Measurements from ENCODE around the gene ABCA3. TPM values are rescaled to one million over a fixed set of nuclear protein-coding genes. Genes with fewer than 3 reads are reported as not detected.
"Not testable (repeated sequence)": the region's sequence is repeated elsewhere in the genome, so short reads cannot be mapped to it uniquely, and the experiment has no call there.

ABCA3 gene
- 10 to 100 TPM in 1 of 4 donors, 1 to 10 TPM in 3; 5.0 to 15.4 (median 5.9) TPM for polyA plus RNA-seq (ENCODE audit: insufficient read length in 4 of 4)

DNA sequence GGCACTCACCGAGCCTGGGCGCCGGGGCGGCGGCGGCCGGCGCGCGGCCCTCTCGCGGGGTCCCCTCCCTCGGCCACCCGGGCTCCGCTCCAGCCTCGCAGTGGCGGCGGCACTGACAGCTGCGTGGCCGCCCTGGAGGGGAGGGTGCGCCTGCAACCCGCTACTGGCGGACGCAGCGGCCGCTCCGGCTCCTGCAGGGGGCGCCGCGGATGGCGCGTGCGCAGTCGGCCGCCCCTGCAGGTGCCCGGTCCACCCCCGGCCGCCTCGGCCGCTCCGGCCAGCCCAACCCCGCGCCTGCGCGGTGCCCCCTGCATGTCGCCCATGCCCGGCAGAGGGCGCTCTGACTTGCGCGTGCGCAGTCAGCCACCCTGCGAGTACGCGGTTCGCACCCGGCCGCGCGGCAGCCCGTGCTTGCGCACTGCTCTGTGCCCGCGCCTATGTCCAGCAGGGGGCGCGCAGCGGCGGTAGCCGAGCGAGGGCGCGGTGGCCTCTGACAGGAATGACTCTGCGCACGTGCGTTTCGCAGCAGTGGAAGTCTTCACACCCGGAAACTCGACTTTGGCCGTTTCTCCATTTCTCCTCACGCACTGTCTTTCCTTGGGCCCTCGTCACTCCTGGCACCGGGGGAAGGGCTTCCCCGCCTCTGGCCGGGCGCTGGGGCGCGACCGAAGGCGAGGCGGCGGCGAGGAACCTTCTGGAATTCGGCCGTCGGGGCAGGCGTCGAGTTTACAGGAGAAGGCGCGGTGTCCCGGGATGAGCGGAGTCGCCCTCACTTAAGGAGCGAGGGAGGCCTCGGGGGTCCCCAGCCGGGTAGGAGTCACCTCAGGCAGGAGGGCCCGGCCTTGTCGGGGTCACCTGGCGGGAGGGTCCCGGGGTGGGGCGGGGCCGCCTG, at the start of gene ABCA3:
Gene ABCA3 (minus strand): TSS at position 165 of the 892 bp plus-strand sequence. CDS start 14,262 bp downstream, outside the sequence.
- peak; percentile 85 to 93 (median 88) for DNase-seq (ENCODE audit: low read depth in 4 of 4, low spot score in 3 of 4)

GRCh38 chr16:2388875-2389433, 48.4 kb upstream of the ABCA3 start:
- no peak for DNase-seq (ENCODE audit: low read depth in 4 of 4, low spot score in 3 of 4)

GRCh38 chr16:2388139-2388874, 47.8 kb upstream of the ABCA3 start:
- no peak for DNase-seq (ENCODE audit: low read depth in 4 of 4, low spot score in 3 of 4)

- no peak for DNase-seq (ENCODE audit: low read depth in 4 of 4, low spot score in 3 of 4)
Observed at GRCh38 chr16:2386990-2387389, 46.5 kb upstream of the ABCA3 start.

DNA sequence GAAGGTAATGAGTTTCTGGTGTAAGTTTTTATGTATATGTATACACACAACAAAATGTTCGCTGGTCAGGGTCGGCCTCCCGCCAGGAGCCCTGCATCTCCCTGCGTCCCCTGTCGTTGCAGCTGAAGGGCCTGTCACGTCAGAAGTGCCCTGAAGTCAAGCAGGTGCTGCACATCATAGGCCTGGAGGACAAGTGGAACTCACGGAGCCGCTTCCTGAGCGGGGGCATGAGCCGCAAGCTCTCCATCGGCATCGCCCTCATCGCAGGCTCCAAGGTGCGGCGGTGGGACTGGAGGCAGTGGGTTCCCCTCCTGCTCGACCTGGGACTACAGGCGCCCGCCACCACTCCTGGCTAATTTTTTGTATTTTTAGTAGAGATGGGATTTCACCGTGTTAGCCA, 45.5 kb upstream of the ABCA3 start:
- DNase-seq (ENCODE audit: low read depth in 4 of 4, low spot score in 3 of 4) = not testable (repeated sequence)

DNA sequence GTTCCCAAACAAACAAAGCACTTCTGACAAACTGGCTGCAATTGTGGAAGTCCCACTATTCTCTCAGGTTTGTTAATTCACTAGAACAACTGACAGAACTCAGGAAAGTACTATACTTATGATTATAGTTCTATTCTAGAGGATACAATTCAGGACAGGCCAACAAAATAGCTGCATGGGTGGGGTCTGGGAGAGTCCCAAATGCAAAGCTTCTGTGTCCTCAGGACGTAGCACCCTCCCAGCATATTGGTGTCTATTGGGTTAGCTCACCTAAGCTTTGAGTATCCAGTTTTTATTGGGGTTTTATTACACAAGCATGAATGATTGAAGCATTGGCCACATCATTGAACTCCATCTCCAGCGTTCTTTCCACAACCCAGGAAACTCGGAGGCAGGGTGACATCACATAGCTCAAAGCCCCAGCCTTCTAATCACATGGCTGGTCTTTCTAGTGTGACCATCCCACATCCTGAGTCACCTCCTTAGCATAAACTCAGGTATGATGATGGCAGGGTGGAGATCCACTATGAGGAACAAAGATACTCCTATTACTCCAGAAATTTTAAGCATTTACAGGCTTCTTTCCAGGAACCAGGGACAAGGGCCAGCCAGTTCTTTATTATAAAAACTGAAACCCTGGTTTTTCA, 44.8 kb upstream of the ABCA3 start:
- DNase-seq (ENCODE audit: low read depth in 4 of 4, low spot score in 3 of 4) = no peak

GRCh38 chr16:2384426-2384825, 43.9 kb upstream of the ABCA3 start:
- DNase-seq (ENCODE audit: low read depth in 4 of 4, low spot score in 3 of 4) = no peak

- DNase-seq (ENCODE audit: low read depth in 4 of 4, low spot score in 3 of 4) = no peak
Observed at GRCh38 chr16:2383501-2383900, 43.0 kb upstream of the ABCA3 start.

DNA sequence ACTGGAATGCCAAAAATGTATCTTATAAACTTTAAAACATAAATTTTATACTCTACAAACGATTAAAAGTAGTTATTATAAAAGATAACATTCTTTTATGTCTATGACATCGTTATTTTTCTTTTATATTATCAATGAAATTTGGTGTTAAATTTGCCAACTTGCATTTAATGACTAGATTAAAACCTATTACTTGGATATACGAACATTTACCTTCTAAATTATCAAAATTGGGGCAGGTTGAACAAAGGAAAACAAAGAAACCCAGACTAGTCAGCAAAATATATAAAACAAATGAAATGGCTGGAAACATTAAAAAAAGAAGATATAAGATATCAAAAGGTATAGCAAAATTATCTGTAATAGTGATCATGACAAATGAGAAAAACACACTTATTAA, 34.1 kb upstream of the ABCA3 start:
- DNase-seq (ENCODE audit: low read depth in 4 of 4, low spot score in 3 of 4) = no peak

DNA sequence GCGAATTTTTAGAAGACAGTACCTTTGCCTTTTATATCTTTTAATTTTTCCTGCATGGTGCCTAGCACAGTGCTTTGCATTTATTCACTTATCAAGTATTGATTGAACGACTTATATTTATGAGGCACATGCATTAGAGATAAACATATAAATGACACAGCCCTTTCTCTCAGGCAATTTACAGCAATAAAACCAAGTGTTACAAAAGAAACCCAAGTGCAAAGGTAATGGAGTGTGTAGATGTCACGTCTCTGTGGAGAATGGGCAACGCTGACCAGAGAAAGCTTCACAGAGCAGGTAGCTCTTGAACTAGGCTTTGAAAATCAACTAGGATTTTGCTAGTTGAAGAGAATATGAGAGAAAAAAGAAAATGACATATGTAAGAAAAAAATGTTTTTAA, 32.6 kb upstream of the ABCA3 start:
- DNase-seq (ENCODE audit: low read depth in 4 of 4, low spot score in 3 of 4) = no peak

- DNase-seq (ENCODE audit: low read depth in 4 of 4, low spot score in 3 of 4) = no peak
Observed at GRCh38 chr16:2372684-2373083, 32.2 kb upstream of the ABCA3 start.

DNA sequence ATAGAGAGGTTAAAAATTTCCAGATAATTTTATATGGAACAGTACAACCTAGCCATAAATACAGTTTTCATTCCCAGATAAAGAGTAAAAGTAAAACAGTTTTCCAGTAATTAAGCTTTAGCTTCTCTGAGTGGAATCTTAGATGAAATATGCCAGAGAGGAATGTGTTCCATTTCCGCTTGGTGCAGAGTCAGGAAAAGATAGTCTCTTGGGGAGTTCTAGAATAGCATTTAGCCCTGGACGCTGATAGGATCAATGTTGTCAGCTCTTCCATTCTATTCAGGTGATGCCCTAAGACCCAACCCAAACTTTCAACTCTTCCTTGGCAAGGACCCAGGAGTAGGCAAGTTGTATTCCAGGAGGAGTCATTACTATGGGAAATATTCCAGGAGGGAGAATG, 30.9 kb upstream of the ABCA3 start:
- no peak for DNase-seq (ENCODE audit: low read depth in 4 of 4, low spot score in 3 of 4)

DNA sequence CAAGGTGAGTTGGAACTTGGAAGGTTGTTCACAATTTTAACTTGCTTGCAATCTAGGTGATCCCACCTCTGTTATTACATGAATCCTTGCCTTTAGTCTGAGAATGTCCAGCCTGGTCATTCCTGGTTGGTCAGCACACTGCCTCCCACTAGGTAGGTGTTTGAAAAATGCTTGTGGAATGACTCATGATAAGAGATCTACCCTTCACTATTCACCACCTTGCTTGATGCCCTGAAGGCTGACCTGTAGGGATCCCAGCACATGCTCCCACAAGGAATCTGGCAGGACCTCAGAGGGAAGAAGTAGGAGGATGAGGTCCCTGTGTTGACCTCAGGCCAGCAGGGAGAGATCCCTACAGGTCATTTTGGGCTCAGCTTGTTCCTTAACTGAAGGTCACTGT, 30.2 kb upstream of the ABCA3 start:
- DNase-seq (ENCODE audit: low read depth in 4 of 4, low spot score in 3 of 4) = no peak

DNA sequence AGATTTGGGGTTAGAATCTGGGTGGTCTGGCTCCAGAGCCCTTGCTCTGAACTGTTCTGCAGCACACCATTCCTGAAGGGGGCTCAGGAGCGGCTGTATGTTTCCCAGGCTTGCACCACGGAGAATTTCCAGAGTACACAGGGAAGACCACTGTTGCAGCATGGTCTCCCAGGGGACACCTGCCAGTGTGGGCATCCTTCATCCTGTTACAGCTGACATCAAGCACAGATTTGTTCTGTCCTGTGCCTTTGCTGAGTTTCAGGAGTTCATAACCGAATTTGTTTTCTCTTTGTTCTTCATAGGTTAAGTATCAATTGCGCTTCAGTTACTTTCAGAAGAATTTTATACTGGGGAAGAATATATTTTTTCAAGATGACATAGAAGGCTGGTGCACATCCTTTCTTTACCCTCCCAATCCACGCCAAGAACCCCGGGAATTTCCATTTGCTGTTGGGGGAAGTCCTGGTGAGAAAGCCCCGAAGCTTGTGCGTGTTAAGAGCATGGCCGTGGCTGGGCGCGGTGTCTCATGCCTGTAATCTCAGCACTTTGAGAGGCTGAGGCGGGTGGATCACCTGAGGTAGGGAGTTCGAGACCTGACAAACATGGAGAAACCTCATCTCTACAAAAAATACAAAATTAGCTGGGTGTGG, 26.3 kb upstream of the ABCA3 start:
- DNase-seq (ENCODE audit: low read depth in 4 of 4, low spot score in 3 of 4) = no peak

- DNase-seq (ENCODE audit: low read depth in 4 of 4, low spot score in 3 of 4) = no peak
Observed at GRCh38 chr16:2365397-2366294, 25.1 kb upstream of the ABCA3 start.

GRCh38 chr16:2364638-2365210, 24.2 kb upstream of the ABCA3 start:
- DNase-seq (ENCODE audit: low read depth in 4 of 4, low spot score in 3 of 4) = no peak

DNA sequence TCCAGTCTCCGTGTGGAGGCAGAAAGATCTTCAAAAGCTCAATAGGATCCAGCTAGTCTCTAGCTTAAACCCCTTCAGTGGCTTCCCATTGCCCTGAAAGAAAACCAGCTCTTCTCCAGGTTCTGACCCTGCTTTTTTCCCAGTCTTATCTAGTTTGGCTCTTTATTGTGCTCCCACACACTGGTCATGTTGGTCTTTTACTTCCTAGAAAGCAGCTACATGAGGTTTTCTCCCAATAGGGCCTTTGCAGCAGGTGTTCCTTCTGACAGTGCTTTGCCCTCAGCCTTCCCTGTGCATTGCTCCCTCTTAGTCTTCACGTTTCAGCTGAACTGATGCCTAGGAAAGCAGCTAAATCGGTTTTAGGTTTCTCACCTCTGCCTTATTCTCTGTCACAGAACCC, 21.7 kb upstream of the ABCA3 start:
- no peak for DNase-seq (ENCODE audit: low read depth in 4 of 4, low spot score in 3 of 4)

GRCh38 chr16:2361129-2361528, 20.6 kb upstream of the ABCA3 start:
- DNase-seq (ENCODE audit: low read depth in 4 of 4, low spot score in 3 of 4) = no peak

GRCh38 chr16:2359919-2360318, 19.4 kb upstream of the ABCA3 start:
- DNase-seq (ENCODE audit: low read depth in 4 of 4, low spot score in 3 of 4) = no peak
